ENCODE data around the gene UNC119B.
A peak's percentile ranks its signal among the peaks of the same experiment; 100 is the strongest.

Gene UNC119B

GRCh38 chr12:120698665-120699064 lies 11.6 kb upstream of the UNC119B start:
- H3K4me3 Mint-ChIP-seq = no peak overlapping the region
- peaks cover 6% of the 10 kb centered on the region for H3K4me1 Mint-ChIP-seq
- no peaks in the 10 kb centered on the region for H3K9me3 Mint-ChIP-seq
- DNase-seq = no peak
- H3K27me3 Mint-ChIP-seq (ENCODE audit: low read depth, poor library complexity) = peaks cover 3% of the 10 kb centered on the region
- no peak for TF ChIP-seq CTCF (IDR thresholded peaks at IDR 0.05)
- peak overlapping the region; percentile 64 for H3K27ac Mint-ChIP-seq
- peaks cover 71% of the 10 kb centered on the region for H3K36me3 Mint-ChIP-seq (ENCODE audit: low read depth)

- TF ChIP-seq CTCF (IDR thresholded peaks at IDR 0.05) = no peak
- Mint-ChIP-seq H3K4me1 (no peaks in the 10 kb centered on the region), H3K4me3 (no peak overlapping the region), H3K27ac (peak overlapping the region; percentile 13), H3K27me3 (ENCODE audit: low read depth, poor library complexity) (no peaks in the 10 kb centered on the region), H3K36me3 (ENCODE audit: low read depth) (peaks cover 62% of the 10 kb centered on the region), H3K9me3 (no peaks in the 10 kb centered on the region)
- DNase-seq = no peak
Measured at GRCh38 chr12:120699553-120699952, 10.7 kb upstream of the UNC119B start.

- Mint-ChIP-seq H3K4me3 (no peak overlapping the region), H3K27ac (peak overlapping the region; percentile 6), H3K36me3 (ENCODE audit: low read depth) (peaks cover 60% of the 10 kb centered on the region), H3K9me3 (no peaks in the 10 kb centered on the region), H3K4me1 (no peaks in the 10 kb centered on the region), H3K27me3 (ENCODE audit: low read depth, poor library complexity) (no peaks in the 10 kb centered on the region)
- no peak for DNase-seq
- no peak for TF ChIP-seq CTCF (IDR thresholded peaks at IDR 0.05)
Measured at GRCh38 chr12:120700886-120701285, 9.4 kb upstream of the UNC119B start.

- Mint-ChIP-seq H3K9me3 (no peaks in the 10 kb centered on the region), H3K36me3 (ENCODE audit: low read depth) (peaks cover 44% of the 10 kb centered on the region), H3K27me3 (ENCODE audit: low read depth, poor library complexity) (no peaks in the 10 kb centered on the region), H3K4me3 (no peak overlapping the region), H3K4me1 (no peaks in the 10 kb centered on the region), H3K27ac (no peak overlapping the region)
- TF ChIP-seq CTCF (IDR thresholded peaks at IDR 0.05) = no peak
- no peak for DNase-seq
Measured at GRCh38 chr12:120702637-120703036, 7.6 kb upstream of the UNC119B start.

- Mint-ChIP-seq H3K4me1 (peaks cover under 1% of the 10 kb centered on the region), H3K36me3 (ENCODE audit: low read depth) (peaks cover 44% of the 10 kb centered on the region), H3K4me3 (no peak overlapping the region), H3K27me3 (ENCODE audit: low read depth, poor library complexity) (no peaks in the 10 kb centered on the region), H3K9me3 (no peaks in the 10 kb centered on the region), H3K27ac (peak overlapping the region; percentile 96)
- no peak for DNase-seq
- no peak for TF ChIP-seq CTCF (IDR thresholded peaks at IDR 0.05)
Measured at GRCh38 chr12:120703311-120703942, 6.8 kb upstream of the UNC119B start.

GRCh38 chr12:120705618-120706017 lies 4.6 kb upstream of the UNC119B start:
- peaks cover 17% of the 10 kb centered on the region for H3K4me1 Mint-ChIP-seq
- no peak for DNase-seq
- no peak overlapping the region for H3K27ac Mint-ChIP-seq
- no peak for TF ChIP-seq CTCF (IDR thresholded peaks at IDR 0.05)
- H3K36me3 Mint-ChIP-seq (ENCODE audit: low read depth) = peaks cover 28% of the 10 kb centered on the region
- H3K4me3 Mint-ChIP-seq = no peak overlapping the region
- H3K9me3 Mint-ChIP-seq = no peaks in the 10 kb centered on the region
- H3K27me3 Mint-ChIP-seq (ENCODE audit: low read depth, poor library complexity) = no peaks in the 10 kb centered on the region
